ENCODE data around the gene LAMA2.

The LAMA2 gene

GRCh38 chr6:129184808-129185366, 301.9 kb downstream of the LAMA2 start:
- DNase-seq (ENCODE audit: insufficient read length, low spot score) (no peak), FAIRE-seq (peak; percentile 74)
- TF ChIP-seq CTCF (IDR thresholded peaks at IDR 0.05; ENCODE audit: insufficient read depth, missing control alignments): no peak

GRCh38 chr6:129186988-129187387, 304.1 kb downstream of the LAMA2 start:
- DNase-seq (ENCODE audit: insufficient read length, low spot score): no peak

GRCh38 chr6:129188306-129188705, 305.4 kb downstream of the LAMA2 start:
- no peak for TF ChIP-seq CTCF (IDR thresholded peaks at IDR 0.05; ENCODE audit: insufficient read depth, missing control alignments)
- peak; percentile 90 for FAIRE-seq

More at GRCh38 chr6:129186988-129187387, 304.1 kb downstream of the LAMA2 start:
- FAIRE-seq: no peak
- TF ChIP-seq CTCF (IDR thresholded peaks at IDR 0.05; ENCODE audit: insufficient read depth, missing control alignments): no peak

GRCh38 chr6:129188795-129189194, 305.9 kb downstream of the LAMA2 start:
- TF ChIP-seq CTCF (IDR thresholded peaks at IDR 0.05; ENCODE audit: insufficient read depth, missing control alignments): no peak
- FAIRE-seq (no peak), DNase-seq (ENCODE audit: insufficient read length, low spot score) (no peak)

More at GRCh38 chr6:129188306-129188705, 305.4 kb downstream of the LAMA2 start:
- DNase-seq (ENCODE audit: insufficient read length, low spot score): no peak

- FAIRE-seq (no peak), DNase-seq (ENCODE audit: insufficient read length, low spot score) (no peak)
Measured at GRCh38 chr6:129189266-129189665, 306.3 kb downstream of the LAMA2 start.

GRCh38 chr6:129191235-129191634, 308.3 kb downstream of the LAMA2 start:
- FAIRE-seq (no peak), DNase-seq (ENCODE audit: insufficient read length, low spot score) (no peak)
- no peak for TF ChIP-seq CTCF (IDR thresholded peaks at IDR 0.05; ENCODE audit: insufficient read depth, missing control alignments)

More at GRCh38 chr6:129189266-129189665, 306.3 kb downstream of the LAMA2 start:
- no peak for TF ChIP-seq CTCF (IDR thresholded peaks at IDR 0.05; ENCODE audit: insufficient read depth, missing control alignments)

GRCh38 chr6:129192458-129192989, 309.6 kb downstream of the LAMA2 start:
- FAIRE-seq: no peak
- TF ChIP-seq CTCF (IDR thresholded peaks at IDR 0.05; ENCODE audit: insufficient read depth, missing control alignments): no peak
- no peak for DNase-seq (ENCODE audit: insufficient read length, low spot score)
